Stimulated activated CD8-positive, alpha-beta memory T cell treated with anti-CD3 and anti-CD28 coated beads, Interleukin-15, amount 100 ng/mL, for 24 hours (primary cell): Measurements from ENCODE around the gene LHCGR.
"Not testable (repeated sequence)": the region's sequence is repeated elsewhere in the genome, so short reads cannot be mapped to it uniquely, and the experiment has no call there.

Experiments
- DNase-seq: peaks from one replicate; pipeline ENCODE4 v3.0.0-alpha.2; 2020; ENCODE audit warnings: low read depth

The LHCGR gene

GRCh38 chr2:48709096-48710034 lies 46.2 kb downstream of the LHCGR start:
- no peak for DNase-seq

DNA sequence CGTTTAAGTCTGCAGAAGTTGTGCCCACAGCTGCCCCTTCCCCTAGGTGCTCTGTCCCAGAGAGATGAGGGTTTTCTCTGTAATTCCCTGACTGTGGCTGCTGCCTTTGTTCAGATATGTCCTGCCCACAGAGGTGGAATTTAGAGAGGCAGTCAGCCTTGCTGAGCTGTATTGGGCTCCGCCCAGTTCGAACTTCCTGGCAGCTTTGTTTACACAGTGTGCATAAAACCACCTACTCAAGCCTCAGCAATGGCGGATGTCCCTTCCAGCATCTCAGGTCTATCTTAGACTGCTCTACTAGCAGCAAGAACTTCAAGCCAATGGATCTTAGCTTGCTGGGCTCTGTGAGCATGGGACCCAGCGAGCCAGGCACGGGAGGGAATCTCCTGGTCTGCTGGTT lies 48.1 kb downstream of the LHCGR start:
- DNase-seq: no peak

DNA sequence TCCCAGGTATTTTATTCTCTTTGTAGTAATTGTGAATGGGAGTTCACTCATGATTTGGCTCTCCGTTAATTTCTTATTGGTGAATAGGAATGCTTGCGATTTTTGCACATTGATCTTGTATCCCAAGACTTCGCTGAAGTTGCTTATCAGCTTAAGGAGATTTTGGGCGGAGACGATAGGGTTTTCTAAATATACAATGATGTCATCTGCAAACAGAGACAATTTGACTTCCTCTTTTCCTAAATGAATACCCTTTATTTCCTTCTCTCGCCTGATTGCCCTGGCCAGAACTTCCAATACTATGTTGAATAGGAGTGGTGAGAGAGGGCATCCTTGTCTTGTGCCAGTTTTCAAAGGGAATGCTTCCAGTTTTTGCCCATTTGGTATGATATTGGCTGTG lies 51.9 kb downstream of the LHCGR start:
- not testable (repeated sequence) for DNase-seq

- DNase-seq: no peak
These were observed 56.1 kb downstream of the LHCGR start for GRCh38 chr2:48699348-48699930.

- no peak for DNase-seq
These were observed 58.6 kb downstream of the LHCGR start for GRCh38 chr2:48696881-48697280.

DNA sequence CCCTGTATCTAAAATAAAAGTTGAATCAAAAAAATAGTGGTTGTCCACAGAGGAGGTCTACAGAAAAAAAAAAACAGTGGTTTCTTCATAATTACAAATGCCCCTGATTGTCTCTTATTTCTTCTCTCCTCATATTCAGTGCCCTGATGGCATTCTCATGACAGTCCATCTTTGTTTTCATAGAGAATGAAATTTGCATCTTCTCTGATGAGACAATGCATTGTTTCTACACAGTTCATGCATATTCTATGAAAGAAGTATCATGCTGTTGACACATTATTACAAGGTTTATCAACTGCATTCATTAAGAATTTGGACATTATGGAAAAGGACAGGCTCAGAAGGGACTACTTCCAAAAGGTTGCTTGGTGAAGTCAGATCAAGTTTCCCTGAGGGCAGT lies 59.5 kb downstream of the LHCGR start:
- DNase-seq: no peak

GRCh38 chr2:48694149-48694548 lies 61.4 kb downstream of the LHCGR start:
- DNase-seq: no peak

DNA sequence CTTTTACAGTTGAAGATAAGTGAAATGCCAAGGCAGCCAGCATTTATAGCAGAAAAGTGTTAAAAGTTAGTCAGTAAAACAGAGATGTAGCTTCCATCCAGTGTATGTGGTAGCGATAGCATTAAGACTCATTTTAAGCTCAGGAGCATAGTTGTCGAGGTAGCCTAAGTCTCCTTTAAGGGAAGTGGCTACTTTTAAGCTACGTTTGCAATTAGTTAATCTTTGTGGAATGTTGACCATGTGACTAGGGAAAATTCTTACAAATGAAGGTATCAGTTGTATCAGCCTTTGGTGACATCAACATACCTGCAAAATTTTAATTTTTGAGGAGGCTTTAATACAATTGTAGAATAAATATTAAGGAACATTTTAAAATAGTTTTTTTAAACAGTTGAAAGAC lies 61.9 kb downstream of the LHCGR start:
- no peak for DNase-seq

DNA sequence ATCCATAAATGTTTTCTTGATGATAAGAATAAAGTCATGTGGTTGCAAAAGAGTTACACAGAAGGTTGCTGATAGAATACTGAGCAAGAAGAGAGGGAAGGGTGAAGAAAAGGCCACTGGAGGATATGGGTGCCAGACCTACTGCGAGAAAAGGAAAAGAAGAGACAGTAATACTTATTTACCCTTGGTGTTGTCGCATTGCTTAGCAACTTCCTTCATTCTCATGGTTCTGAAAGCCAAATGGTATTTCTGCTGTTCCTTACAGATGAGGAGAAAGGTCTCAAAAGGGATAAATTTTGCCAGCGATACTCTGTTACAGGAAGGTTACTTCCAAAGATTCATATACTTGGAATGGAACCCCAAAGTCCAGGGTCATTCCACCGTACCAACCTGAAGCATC lies 62.5 kb downstream of the LHCGR start:
- DNase-seq: no peak

- no peak for DNase-seq
These were observed 63.4 kb downstream of the LHCGR start for GRCh38 chr2:48691935-48692691.

- no peak for DNase-seq
These were observed 70.4 kb downstream of the LHCGR start for GRCh38 chr2:48685126-48685525.

- no peak for DNase-seq
These were observed 78.1 kb downstream of the LHCGR start for GRCh38 chr2:48677450-48677849.

DNA sequence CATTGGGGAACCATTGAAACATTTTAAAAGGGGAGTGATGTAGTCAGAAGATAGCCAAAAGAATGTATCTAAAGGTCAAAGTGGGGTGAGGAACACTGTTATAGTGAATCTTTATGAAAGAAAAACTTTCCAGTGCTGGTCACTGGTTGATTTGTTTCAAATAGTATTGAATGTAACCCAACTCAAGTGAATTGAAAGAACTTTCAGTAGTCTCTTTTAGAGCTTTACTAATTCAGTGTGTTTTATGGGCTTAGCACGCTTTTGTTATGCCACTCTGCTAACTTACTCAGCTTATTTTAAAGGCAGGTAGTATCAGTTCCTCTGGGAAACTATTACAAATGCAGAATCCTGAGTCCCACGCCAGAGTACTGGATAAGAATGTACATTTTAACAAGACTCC lies 80.6 kb downstream of the LHCGR start:
- DNase-seq: no peak

DNA sequence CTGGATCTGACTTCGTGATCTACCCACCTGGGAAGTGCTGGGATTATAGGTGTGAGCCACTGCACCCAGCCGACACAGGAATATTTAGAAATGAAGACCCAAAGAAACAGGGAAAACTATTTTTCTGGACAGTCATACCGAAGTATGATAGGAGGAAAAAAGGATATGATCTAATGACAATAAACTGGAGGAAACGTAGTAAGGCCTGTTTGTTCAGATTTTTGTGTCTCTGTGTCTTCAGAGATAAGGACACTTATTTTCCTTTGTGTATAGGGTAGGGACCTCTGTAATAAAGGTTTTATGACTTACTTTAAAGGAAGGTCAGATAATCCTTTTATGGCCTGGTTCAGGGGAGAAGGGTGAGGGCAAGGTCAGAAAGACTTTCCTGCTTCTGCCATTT lies 81.9 kb downstream of the LHCGR start:
- no peak for DNase-seq

- no peak for DNase-seq
These were observed 86.5 kb downstream of the LHCGR start for GRCh38 chr2:48668992-48669391.

DNA sequence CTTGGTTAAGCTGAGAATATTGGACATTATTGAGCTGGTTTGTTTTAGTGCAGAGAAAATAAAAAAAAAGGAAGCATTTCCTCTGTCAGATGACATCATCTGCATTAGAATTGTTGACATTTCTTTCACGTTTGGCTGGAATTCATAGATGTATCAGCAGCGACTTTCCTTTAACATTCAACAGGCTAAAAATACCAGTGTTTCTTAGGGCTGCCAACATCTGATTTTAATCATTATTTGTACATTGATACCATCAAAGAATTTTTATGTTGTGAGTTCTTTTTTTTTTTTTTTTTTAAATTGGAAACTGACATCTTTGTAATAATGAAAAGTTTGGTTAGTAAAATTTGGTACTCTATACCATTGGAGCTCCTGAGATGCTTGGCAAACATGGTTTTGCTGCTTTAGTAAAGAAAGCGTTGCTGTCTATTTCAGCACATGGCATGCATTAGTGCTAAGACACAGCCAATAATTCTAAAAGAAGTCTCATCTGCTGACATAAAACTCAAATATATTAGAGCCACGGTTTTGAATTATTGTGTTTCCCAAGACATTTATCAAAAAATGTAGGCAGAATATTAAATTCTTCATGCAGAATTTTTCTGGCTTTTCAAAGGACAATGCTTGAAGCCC lies 104.2 kb downstream of the LHCGR start:
- DNase-seq: no peak

GRCh38 chr2:48638261-48638660 lies 117.3 kb downstream of the LHCGR start:
- DNase-seq: no peak
